ENCODE results near the gene RSPRY1.
A peak's percentile ranks its signal among the peaks of the same experiment; 100 is the strongest.

Gene RSPRY1

DNA sequence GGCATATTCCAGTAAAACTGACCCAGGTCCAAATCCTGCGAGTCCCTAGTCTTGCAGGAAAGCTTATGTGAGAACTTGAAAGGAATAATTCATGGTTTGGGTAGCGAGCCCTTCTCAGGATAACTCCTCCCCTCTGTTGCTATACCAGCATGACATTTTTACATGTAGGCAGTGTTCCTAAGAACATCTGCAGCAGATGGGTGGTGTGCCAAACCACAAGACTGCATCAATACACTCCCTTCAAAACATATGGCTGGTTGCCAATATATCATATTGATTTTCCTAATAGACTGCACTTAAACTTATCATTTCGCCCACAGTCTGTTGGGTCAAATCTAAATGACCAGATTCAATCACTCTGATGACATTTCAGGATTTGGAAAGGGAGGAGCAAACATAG, 20.2 kb upstream of the RSPRY1 start:
- TF ChIP-seq, protein P1, sequence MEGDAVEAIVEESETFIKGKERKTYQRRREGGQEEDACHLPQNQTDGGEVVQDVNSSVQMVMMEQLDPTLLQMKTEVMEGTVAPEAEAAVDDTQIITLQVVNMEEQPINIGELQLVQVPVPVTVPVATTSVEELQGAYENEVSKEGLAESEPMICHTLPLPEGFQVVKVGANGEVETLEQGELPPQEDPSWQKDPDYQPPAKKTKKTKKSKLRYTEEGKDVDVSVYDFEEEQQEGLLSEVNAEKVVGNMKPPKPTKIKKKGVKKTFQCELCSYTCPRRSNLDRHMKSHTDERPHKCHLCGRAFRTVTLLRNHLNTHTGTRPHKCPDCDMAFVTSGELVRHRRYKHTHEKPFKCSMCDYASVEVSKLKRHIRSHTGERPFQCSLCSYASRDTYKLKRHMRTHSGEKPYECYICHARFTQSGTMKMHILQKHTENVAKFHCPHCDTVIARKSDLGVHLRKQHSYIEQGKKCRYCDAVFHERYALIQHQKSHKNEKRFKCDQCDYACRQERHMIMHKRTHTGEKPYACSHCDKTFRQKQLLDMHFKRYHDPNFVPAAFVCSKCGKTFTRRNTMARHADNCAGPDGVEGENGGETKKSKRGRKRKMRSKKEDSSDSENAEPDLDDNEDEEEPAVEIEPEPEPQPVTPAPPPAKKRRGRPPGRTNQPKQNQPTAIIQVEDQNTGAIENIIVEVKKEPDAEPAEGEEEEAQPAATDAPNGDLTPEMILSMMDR (IDR thresholded peaks at IDR 0.05), result no peak
- H3K27ac ChIP-seq, result no peak overlapping the region
- no peak for DNase-seq (ENCODE audit: low spot score)
- H3K4me3 ChIP-seq, result no peak overlapping the region

DNA sequence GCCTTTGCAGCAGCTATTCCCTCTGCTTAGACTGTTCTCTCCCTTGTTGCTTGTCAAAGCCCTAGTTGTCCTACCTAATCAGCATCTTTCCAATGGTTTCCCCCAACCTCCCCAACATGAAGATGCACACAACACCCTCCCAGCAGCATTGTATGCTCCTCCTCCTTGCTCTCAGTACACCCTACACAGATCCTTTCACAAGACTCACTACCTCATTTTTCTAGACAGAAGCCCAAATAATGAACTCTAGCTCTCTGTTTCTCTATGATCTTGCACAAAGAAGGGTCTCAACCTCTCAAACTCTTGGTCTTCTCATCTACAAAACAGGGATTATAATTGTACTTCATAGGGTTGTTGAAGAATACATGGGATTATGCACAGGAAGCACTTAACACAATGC, 19.7 kb upstream of the RSPRY1 start:
- no peak for DNase-seq (ENCODE audit: low spot score)
- Histone ChIP-seq H3K27ac (no peak overlapping the region), H3K4me3 (no peak overlapping the region)
- TF ChIP-seq, protein P1 (IDR thresholded peaks at IDR 0.05), result no peak

DNA sequence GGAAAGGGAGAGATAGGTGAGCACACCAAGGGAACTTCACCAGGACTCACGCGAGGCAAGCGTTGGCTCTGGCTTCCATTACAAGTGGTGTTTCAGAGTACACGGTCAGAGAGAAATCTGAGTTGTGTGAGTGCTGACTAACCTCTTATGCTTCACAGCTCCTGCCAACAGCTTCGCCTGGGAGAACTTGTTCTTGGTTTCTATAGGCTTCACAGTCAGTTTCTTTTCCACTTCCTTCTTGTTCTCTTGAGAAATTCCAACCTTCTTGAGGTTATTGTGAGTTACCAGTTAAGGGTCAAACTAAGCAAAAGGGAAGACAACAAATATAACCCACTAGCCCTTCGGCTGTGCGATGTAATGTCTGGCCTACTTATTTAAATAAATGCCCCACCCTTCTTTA, 19.2 kb upstream of the RSPRY1 start:
- Histone ChIP-seq H3K27ac (no peak overlapping the region), H3K4me3 (no peak overlapping the region)
- no peak for DNase-seq (ENCODE audit: low spot score)
- TF ChIP-seq, protein P1 (IDR thresholded peaks at IDR 0.05), result no peak

DNA sequence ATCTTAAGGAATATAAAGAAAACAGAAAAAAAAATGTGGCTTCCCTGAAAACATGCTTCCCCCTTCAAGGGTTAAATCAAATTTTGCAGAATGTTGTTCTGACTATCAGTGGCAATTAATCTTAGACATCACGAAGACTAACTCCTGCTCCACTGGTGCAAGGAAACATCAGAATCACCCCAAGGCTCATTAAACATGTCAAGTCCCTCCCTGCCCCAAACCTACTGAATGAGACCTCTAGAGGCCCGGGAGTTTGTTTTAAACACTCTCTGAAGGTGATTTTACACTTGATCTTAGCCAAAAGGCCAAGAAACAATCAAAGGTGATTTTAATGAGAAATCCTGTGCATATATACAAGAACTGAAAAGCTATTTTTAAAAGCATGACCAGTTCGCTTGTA, 18.6 kb upstream of the RSPRY1 start:
- TF ChIP-seq, protein P1 (IDR thresholded peaks at IDR 0.05), result no peak
- no peak overlapping the region for H3K27ac ChIP-seq
- H3K4me3 ChIP-seq, result no peak overlapping the region
- no peak for DNase-seq (ENCODE audit: low spot score)

DNA sequence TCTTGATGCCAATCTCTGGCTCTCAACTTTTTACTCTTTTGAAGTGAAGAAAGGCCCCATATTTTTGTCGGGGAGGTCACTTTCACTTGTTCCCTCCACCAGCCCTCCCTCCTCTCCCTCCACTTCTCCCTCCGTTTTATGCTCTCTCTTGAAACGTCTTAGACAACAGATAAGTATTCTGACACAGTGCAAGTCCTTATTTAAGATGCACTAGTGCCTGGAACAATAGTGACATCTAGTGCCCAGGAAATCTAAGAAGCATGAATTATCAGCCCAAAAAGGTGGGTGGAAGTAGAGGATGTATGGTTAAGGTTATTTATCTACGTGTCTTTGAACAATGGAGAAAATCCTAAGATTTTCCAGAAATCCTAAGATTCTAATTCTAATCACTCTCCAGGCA, 18.2 kb upstream of the RSPRY1 start:
- Histone ChIP-seq H3K4me3 (no peak overlapping the region), H3K27ac (no peak overlapping the region)
- TF ChIP-seq, protein P1 (IDR thresholded peaks at IDR 0.05), result peak; percentile 28
- no peak for DNase-seq (ENCODE audit: low spot score)

DNA sequence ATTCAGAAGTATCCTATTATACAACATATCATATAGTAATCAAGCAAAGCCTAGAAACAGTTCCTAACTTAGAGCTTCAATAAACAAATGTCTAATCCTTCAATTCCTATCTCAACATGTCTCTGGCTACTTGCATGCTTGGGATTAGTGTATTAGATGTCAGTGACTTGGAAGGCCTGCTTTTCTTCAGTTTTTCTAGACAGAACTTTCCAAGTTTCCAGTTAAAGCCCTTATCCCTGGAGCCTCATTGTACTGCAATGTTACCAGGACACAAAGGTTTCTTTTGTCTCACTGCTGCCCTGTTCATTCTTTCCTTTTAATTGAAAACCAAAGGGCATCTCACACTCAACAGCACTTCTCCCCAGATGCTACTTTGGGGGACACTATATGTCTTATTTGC, 16.8 kb upstream of the RSPRY1 start:
- TF ChIP-seq, protein P1 (IDR thresholded peaks at IDR 0.05), result no peak
- H3K4me3 ChIP-seq, result no peak overlapping the region
- H3K27ac ChIP-seq, result no peak overlapping the region
- no peak for DNase-seq (ENCODE audit: low spot score)

DNA sequence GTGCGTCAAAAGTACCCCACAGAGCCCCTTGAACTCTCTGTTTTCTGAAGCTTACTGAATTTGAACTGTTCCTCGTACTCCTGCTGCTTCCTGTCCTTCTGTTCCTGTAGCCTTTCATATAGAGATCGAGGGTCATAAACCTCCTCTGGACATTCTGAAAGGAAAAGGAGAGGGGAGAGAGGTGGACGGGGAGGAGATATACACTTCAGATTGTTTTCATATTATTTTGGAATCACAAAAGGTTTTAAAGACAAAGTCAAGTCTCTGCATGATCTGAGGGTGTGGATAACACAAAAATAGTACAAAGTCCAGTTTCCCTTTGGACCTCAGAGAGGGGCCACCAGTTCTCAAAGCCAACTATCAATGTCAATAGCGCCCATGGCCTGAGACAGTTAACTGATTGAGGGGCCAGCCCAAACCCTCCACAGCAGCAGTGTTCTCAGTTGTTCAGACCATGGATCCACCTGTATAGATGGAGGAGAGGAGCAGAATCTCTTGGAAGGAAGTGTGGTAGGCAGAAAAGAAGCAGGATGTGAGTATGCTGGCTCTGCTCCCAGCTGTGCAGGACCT, 13.3 kb upstream of the RSPRY1 start:
- H3K27ac ChIP-seq, result no peak overlapping the region
- H3K4me3 ChIP-seq, result no peak overlapping the region
- TF ChIP-seq, protein P1 (IDR thresholded peaks at IDR 0.05), result no peak
- DNase-seq (ENCODE audit: low spot score), result no peak
